SH-SY5Y (cell line): Measurements from ENCODE around the gene DALRD3.

ENCODE experiments used
- GATA2 ChIP-seq: IDR thresholded peaks from 2 replicates; pipeline ENCODE4 v1.6.1; 2011; ENCODE audit warnings: mild to moderate bottlenecking, low read depth, low read length
- GATA3 ChIP-seq: IDR thresholded peaks from 2 replicates; pipeline ENCODE4 v1.6.1; 2011; ENCODE audit warnings: low read depth, mild to moderate bottlenecking, low read length, moderate library complexity

- TF ChIP-seq GATA2 (no peak), GATA3 (no peak)
These were observed 10.5 kb upstream of the DALRD3 start, which contains the start of gene IMPDH2 for GRCh38 chr3:49028673-49029562.
